Spleen (tissue), 7 donors: ENCODE data around the gene C20orf96.

ENCODE experiments used
- POLR2A ChIP-seq, 3 donors: fragments of 450-650 bp; IDR thresholded peaks; one replicate each; pipeline ENCODE4 v1.5.1; 2017; ENCODE audit warnings: antibody characterized with exemption in 3 of 3, mild to moderate bottlenecking in 1 of 3
- POLR2AphosphoS5 ChIP-seq, 3 donors: sonication (generic); formaldehyde crosslinking; IDR thresholded peaks; one replicate each; pipeline ENCODE4 v1.5.1; 2017; ENCODE audit warnings: antibody characterized with exemption in 3 of 3
- TF ChIP-seq, protein P1 (sequence below), 11 experiments: fragments of 200-600 bp in 7 of 11; fragments of 450-650 bp in 4 of 11; sonication (generic) in 4 of 11; IDR thresholded peaks in 8 of 11; conservative IDR thresholded peaks in 3 of 11; 1 replicate in 7 of 11; 2 replicates in 4 of 11; pipeline versions ENCODE4 v1.4.0 to v1.8.0; 2016 to 2021; ENCODE audit warnings: antibody characterized with exemption in 11 of 11, inconsistent platforms in 4 of 11, mild to moderate bottlenecking in 1 of 11
- donor health status: DM: no; HTN: no; CAD: no; lungs with moderate emphysema.
- donor health status: DM: no; HTN: no; CAD: no.
- donor health status: DM: no; HTN: no; CAD: no.

GRCh38 chr20:312866-313265 lies 22.3 kb upstream of the C20orf96 start:
- TF ChIP-seq, protein P1, sequence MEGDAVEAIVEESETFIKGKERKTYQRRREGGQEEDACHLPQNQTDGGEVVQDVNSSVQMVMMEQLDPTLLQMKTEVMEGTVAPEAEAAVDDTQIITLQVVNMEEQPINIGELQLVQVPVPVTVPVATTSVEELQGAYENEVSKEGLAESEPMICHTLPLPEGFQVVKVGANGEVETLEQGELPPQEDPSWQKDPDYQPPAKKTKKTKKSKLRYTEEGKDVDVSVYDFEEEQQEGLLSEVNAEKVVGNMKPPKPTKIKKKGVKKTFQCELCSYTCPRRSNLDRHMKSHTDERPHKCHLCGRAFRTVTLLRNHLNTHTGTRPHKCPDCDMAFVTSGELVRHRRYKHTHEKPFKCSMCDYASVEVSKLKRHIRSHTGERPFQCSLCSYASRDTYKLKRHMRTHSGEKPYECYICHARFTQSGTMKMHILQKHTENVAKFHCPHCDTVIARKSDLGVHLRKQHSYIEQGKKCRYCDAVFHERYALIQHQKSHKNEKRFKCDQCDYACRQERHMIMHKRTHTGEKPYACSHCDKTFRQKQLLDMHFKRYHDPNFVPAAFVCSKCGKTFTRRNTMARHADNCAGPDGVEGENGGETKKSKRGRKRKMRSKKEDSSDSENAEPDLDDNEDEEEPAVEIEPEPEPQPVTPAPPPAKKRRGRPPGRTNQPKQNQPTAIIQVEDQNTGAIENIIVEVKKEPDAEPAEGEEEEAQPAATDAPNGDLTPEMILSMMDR (IDR thresholded peaks at IDR 0.05 in 8 of 11, conservative IDR thresholded peaks at IDR 0.05 in 3 of 11): no peak
- TF ChIP-seq POLR2A (IDR thresholded peaks at IDR 0.05) (no peak), POLR2AphosphoS5 (IDR thresholded peaks at IDR 0.05) (no peak)
